Measurements from ENCODE around the gene ACVR2B.

The ACVR2B gene

DNA sequence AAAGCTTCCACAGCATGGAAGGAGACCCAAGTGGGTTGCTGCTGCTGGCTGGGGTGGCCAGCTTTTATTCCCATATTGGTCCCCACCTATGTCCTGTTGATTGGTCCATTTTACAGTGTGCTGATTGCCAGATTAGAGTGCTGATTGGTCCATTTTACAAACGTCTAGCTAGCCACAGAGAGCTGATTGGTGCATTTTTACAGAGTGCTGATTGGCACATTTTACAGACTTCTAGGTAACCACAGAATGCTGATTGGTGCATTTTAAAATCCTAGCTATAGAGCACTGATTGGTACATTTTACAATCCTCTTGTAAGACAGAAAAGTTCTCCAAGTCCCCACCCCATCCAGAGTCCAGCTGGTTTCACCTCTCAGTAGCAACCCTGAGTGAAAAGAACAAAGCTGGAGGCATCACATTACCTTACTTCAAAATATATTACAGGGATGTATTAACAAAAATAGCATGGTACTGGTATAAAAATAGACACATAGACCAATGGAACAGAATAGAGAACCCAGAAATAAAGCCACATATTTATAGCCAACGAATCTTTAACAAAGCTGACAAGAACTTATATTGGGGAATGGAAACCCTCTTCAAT is 7.5 kb upstream of the ACVR2B start:
- Histone ChIP-seq H3K4me1 (peaks cover 0 to 8% (median 0%) of the 10 kb centered on the region in 10 experiments; a peak in 5 of 20 replicates), H3K4me2 (no peak overlapping the region), H3K9me3 (replicated peaks in 1 of 11) (peaks cover 21 to 50% (median 34%) of the 10 kb centered on the region in 11 experiments), H3K36me3 (peaks cover 0 to 5% (median 0%) of the 10 kb centered on the region in 11 experiments; a peak in 3 of 22 replicates), H3K27me3 (no peaks in the 10 kb centered on the region; a peak in 1 of 22 replicates), H3K9ac (no peak overlapping the region), H3K27ac (no peak overlapping the region), H4K20me1 (no peaks in the 10 kb centered on the region), H3K4me3 (no peak overlapping the region)
- no peak for TF ChIP-seq Cebpa-rat (IDR thresholded peaks at IDR 0.05)

DNA sequence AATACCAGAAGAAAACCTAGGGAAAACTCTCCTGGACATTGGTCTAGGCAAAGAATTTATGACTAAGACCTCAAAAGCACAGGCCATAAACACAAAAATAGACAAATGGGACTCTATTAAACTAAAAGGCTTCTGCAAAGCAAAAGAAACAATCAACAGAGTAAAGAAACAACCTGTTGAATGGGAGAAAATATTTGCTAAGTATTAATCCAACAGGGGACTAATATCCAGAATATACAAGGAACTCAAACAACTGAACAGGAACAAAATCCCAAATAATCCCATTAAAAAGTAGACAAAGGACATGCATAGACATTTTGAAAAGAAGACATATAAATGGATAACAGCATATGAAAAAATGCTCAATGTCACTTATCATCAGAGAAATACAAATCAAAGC is 6.9 kb upstream of the ACVR2B start:
- no peak overlapping the region for H3K27ac ChIP-seq
- H3K4me1 ChIP-seq, result peaks cover 0 to 2% (median 0%) of the 10 kb centered on the region in 10 experiments; a peak in 3 of 20 replicates
- no peak for TF ChIP-seq Cebpa-rat (IDR thresholded peaks at IDR 0.05)

DNA sequence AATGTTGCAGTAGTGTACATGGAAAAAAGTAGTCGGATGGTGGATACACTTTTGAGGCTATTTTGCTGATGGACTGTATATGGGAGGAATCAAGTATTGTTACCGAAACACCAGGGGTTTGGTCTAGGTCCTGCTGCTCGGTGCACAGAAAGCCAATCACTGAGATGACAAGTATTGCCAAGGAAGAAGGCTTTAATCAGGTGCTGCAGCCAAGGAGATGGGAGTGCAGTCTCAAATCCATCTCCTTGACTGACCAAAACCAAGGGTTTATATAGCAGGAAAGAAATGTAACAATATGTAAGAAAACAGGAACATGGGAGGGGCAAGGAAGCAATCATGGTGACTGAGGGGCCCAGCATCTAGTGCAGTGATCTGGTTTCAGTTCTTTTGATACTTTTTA is 2.8 kb upstream of the ACVR2B start:
- H3K4me3 ChIP-seq, result no peak overlapping the region
- peaks cover 0 to 5% (median 0%) of the 10 kb centered on the region in 11 experiments; a peak in 3 of 22 replicates for H3K36me3 ChIP-seq
- H3K4me2 ChIP-seq, result no peak overlapping the region
- no peaks in the 10 kb centered on the region for H3K27me3 ChIP-seq
- no peak for TF ChIP-seq Cebpa-rat (IDR thresholded peaks at IDR 0.05)
- H3K9ac ChIP-seq, result no peak overlapping the region
- peaks cover 18 to 36% (median 23%) of the 10 kb centered on the region in 11 experiments for H3K9me3 ChIP-seq (replicated peaks in 1 of 11)
- peaks cover 3 to 10% (median 4%) of the 10 kb centered on the region in 11 experiments; a peak in 19 of 22 replicates for H4K20me1 ChIP-seq
- H3K4me1 ChIP-seq, result peaks cover 3 to 12% (median 9%) of the 10 kb centered on the region in 10 experiments
- no peak overlapping the region for H3K27ac ChIP-seq

More for the DNA sequence above, 6.9 kb upstream of the ACVR2B start:
- peaks cover 0 to 5% (median 0%) of the 10 kb centered on the region in 11 experiments; a peak in 3 of 22 replicates for H3K36me3 ChIP-seq
- peaks cover 23 to 50% (median 34%) of the 10 kb centered on the region in 11 experiments for H3K9me3 ChIP-seq (replicated peaks in 1 of 11)
- H3K4me2 ChIP-seq, result no peak overlapping the region
- no peaks in the 10 kb centered on the region for H4K20me1 ChIP-seq
- no peaks in the 10 kb centered on the region for H3K27me3 ChIP-seq
- H3K4me3 ChIP-seq, result no peak overlapping the region
- no peak overlapping the region for H3K9ac ChIP-seq

DNA sequence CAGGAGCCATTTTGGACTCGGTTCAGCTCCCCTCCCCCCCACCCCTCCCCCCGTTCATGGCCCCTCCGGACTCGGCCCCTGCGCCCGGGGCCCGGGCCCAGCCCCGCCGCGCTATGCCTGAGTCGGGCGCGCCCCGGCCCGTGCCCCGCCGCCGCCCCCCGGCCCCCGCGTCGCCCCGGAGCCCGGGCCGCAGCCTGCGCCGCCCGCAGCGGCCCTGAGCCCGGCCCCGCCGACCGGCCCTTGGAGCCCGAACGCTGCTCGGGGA is 155 bp downstream of the ACVR2B start:
- peaks cover 13 to 32% (median 22%) of the 10 kb centered on the region in 10 experiments for H3K4me1 ChIP-seq
- TF ChIP-seq Cebpa-rat (IDR thresholded peaks at IDR 0.05), result no peak
- peak overlapping the region; percentile 93 to 100 (median 97) for H3K9ac ChIP-seq
- no peaks in the 10 kb centered on the region for H3K27me3 ChIP-seq
- H3K9me3 ChIP-seq (replicated peaks in 1 of 11), result peaks cover 13 to 28% (median 16%) of the 10 kb centered on the region in 11 experiments
- peaks cover 0 to 4% (median 0%) of the 10 kb centered on the region in 11 experiments; a peak in 3 of 22 replicates for H3K36me3 ChIP-seq
- peaks cover 10 to 35% (median 31%) of the 10 kb centered on the region in 11 experiments; a peak in 20 of 22 replicates for H4K20me1 ChIP-seq
- peak overlapping the region; percentile 93 to 100 (median 97) for H3K4me2 ChIP-seq
- peak overlapping the region; percentile 75 to 96 (median 90) for H3K4me3 ChIP-seq
- peak overlapping the region; percentile 92 to 99 (median 97) for H3K27ac ChIP-seq

DNA sequence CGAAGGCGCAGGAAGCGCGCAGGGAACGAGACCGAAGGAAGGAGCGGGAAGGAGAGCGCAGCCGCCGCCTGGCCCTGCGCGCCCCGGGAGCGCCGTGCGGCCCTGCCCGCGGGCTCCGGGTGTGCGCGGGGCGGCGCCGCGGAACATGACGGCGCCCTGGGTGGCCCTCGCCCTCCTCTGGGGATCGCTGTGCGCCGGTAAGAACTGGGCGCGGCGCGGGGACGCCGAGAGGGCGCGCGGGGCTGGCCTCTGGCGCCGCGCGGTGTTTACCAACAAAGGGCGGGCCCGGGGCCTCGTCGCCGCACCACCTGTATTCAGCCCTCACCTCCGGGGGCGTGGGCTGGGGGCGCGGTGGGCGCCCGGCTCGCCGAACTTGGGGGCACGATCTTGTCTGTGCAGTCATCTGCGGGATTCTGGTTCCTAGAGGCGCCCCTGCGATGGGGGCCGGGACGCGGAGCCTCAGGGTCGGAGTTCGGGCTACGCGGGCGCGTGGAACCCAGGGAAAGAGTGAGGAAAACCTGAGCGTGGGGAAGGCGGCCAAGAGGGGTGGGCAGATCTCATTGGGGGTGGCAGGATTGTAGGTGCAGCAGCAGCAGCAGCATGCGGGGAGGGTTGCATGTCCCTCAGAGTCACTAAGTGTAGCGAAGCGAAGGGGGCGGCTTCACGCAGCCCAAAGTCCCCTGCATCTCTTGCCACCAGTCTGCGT is 641 bp downstream of the ACVR2B start:
- no peaks in the 10 kb centered on the region for H3K27me3 ChIP-seq
- H4K20me1 ChIP-seq, result peaks cover 14 to 40% (median 36%) of the 10 kb centered on the region in 11 experiments; a peak in 21 of 22 replicates
- peak overlapping the region; percentile 92 to 99 (median 97) for H3K27ac ChIP-seq
- TF ChIP-seq Cebpa-rat (IDR thresholded peaks at IDR 0.05), result no peak
- peaks cover 15 to 37% (median 25%) of the 10 kb centered on the region in 10 experiments for H3K4me1 ChIP-seq
- H3K36me3 ChIP-seq, result peaks cover 0 to 4% (median 0%) of the 10 kb centered on the region in 11 experiments; a peak in 3 of 22 replicates
- peaks cover 13 to 27% (median 16%) of the 10 kb centered on the region in 11 experiments for H3K9me3 ChIP-seq (replicated peaks in 1 of 11)
- H3K4me3 ChIP-seq, result peak overlapping the region; percentile 75 to 96 (median 90)
- H3K4me2 ChIP-seq, result peak overlapping the region; percentile 93 to 100 (median 97)
- H3K9ac ChIP-seq, result peak overlapping the region; percentile 93 to 100 (median 97)

DNA sequence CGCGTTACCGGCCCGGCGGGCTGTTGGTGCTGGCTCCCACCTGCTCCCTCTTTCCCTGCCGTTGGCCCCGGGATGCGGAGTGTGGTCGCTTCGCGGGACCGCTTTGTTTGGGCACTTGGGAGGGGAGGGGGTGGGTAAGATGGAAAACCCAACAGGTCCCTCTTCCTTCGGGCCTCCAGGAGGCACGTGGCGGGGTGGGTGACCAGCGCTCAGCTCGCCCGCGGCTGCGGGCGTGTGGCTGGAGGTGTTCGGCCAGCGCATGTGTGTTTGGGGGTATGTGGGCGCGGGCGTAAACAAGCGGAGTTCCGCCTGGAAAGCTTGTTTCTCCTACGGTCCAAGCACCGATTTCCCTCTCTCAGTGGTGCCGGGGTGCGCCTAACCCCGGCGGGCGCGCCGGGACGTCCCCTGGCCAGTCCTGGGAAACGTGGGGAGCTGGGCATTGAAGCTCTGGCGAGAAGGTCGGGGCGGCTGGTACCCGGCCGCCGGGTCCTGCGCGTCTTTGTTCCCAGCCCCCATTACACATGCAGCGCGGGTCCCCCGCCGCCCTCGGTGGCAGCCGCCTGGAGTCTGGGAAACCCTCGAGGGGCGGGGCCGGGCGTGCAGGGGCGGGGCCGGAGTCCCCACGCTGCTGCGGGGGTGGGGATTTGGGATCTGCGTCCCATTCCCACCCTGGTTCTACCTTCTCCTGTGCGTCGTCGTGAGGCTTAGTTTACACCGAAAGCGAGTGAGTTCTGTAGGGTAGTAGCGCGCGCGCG is 1.4 kb downstream of the ACVR2B start:
- Histone ChIP-seq H3K27ac (peak overlapping the region; percentile 92 to 99 (median 97); a peak in 21 of 22 replicates), H3K4me1 (peaks cover 22 to 44% (median 32%) of the 10 kb centered on the region in 10 experiments)

DNA sequence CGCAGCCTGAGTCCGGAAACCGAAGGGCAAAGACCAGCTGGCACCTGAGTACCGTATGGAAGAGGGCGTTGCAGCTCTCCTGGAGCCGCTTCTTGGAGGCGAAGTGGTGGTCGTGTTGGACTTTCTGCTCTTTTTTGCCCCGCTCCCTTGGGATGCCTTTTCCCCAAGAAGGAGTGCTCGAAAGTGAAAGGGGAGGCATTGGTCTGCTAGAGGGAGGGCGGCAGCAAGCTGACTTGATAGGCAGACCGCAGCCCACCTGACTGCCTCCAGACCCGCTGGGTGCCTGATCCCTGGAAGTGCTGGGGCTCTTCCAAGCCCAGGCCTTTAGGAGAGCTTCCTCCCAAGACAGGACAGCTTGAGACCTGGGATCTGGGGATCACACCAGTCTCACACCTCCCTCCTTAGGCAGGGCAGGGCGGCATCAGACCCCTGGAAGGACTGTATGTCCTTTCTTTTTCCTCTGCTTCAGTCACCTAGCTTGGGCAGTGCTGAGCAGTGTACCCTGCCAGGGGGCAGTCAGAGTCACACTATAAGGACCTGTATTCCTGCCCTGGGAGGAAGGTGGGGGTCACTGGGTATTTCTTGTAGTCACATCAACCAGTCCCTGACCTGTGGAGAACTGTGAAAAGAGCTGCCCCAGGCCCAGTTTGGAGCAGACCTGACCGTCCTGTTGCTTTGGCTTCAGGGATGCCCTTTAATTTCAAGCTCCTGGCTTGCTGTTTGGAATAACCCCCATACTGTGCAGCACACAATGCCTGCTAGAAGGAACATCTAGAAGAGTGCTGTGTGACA is 2.1 kb downstream of the ACVR2B start:
- H3K36me3 ChIP-seq, result peaks cover 0 to 5% (median under 1%) of the 10 kb centered on the region in 11 experiments; a peak in 8 of 22 replicates
- H3K4me2 ChIP-seq, result peak overlapping the region; percentile 93 to 100 (median 97)
- peaks cover 30 to 52% (median 39%) of the 10 kb centered on the region in 10 experiments for H3K4me1 ChIP-seq
- peak overlapping the region; percentile 93 to 100 (median 97) for H3K9ac ChIP-seq
- H3K27ac ChIP-seq, result peak overlapping the region in 9 of 11 experiments; percentile 92 to 99 (median 98); a peak in 15 of 22 replicates
- TF ChIP-seq Cebpa-rat (IDR thresholded peaks at IDR 0.05), result no peak
- H4K20me1 ChIP-seq, result peaks cover 19 to 55% (median 50%) of the 10 kb centered on the region in 11 experiments; a peak in 21 of 22 replicates
- H3K9me3 ChIP-seq (replicated peaks in 1 of 11), result peaks cover 6 to 14% (median 10%) of the 10 kb centered on the region in 11 experiments
- H3K27me3 ChIP-seq, result no peaks in the 10 kb centered on the region
- H3K4me3 ChIP-seq, result peak overlapping the region; percentile 75 to 96 (median 90)

More for the DNA sequence above, 1.4 kb downstream of the ACVR2B start:
- Histone ChIP-seq H3K27me3 (no peaks in the 10 kb centered on the region), H3K4me3 (peak overlapping the region; percentile 75 to 96 (median 90)), H3K4me2 (peak overlapping the region; percentile 93 to 100 (median 97)), H3K9ac (peak overlapping the region; percentile 93 to 100 (median 97)), H4K20me1 (peaks cover 19 to 47% (median 43%) of the 10 kb centered on the region in 11 experiments; a peak in 21 of 22 replicates), H3K36me3 (peaks cover 0 to 4% (median 0%) of the 10 kb centered on the region in 11 experiments; a peak in 3 of 22 replicates), H3K9me3 (replicated peaks in 1 of 11) (peaks cover 13 to 20% (median 16%) of the 10 kb centered on the region in 11 experiments)
- TF ChIP-seq Cebpa-rat (IDR thresholded peaks at IDR 0.05), result no peak

All from BLaER1 treated with 17β-estradiol and CSF1 and Interleukin-3, amounts not matched to agents 10 nM and 100 nM (cell line).